Measurements from ENCODE around the gene NLRP3.

DNA sequence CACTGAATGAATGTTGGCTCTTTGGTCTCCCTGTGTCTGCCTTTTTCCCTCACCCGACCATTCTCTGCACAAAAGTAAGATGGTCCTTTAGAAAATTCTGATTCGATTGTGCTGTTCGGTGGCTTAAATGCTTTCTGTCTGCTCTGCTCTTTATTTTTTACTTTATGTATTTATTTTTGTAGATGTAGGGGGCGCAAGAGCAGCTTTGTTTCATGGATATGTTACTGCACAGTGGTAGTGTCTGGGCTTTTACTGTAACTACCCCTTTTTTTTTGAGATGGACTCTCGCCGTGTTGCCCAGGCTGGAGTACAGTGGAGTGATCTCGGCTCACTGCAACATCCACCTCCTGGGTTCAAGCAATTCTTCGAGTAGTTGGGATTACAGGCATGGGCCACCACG, 15.7 kb downstream of the NLRP3 start:
- no peak for TF ChIP-seq TAF1 (IDR thresholded peaks at IDR 0.05; ENCODE audit: low read depth)
- no peak for TF ChIP-seq EP300 (IDR thresholded peaks at IDR 0.05; ENCODE audit: borderline replicate concordance)
- no peak for TF ChIP-seq RAD21 (IDR thresholded peaks at IDR 0.05; ENCODE audit: low read depth)
- no peak for TF ChIP-seq TEAD4 (IDR thresholded peaks at IDR 0.05)
- TF ChIP-seq CEBPB (IDR thresholded peaks at IDR 0.05): no peak
- no peak for TF ChIP-seq FOXM1 (IDR thresholded peaks at IDR 0.05; ENCODE audit: borderline replicate concordance, low read depth)
- no peak for TF ChIP-seq NFIC (IDR thresholded peaks at IDR 0.05)
- TF ChIP-seq, protein P1, sequence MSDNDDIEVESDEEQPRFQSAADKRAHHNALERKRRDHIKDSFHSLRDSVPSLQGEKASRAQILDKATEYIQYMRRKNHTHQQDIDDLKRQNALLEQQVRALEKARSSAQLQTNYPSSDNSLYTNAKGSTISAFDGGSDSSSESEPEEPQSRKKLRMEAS (IDR thresholded peaks at IDR 0.05): no peak
- TF ChIP-seq EGR1 (IDR thresholded peaks at IDR 0.05): no peak
- no peak for TF ChIP-seq YY1 (IDR thresholded peaks at IDR 0.05; ENCODE audit: low read depth)
- TF ChIP-seq, protein P2, sequence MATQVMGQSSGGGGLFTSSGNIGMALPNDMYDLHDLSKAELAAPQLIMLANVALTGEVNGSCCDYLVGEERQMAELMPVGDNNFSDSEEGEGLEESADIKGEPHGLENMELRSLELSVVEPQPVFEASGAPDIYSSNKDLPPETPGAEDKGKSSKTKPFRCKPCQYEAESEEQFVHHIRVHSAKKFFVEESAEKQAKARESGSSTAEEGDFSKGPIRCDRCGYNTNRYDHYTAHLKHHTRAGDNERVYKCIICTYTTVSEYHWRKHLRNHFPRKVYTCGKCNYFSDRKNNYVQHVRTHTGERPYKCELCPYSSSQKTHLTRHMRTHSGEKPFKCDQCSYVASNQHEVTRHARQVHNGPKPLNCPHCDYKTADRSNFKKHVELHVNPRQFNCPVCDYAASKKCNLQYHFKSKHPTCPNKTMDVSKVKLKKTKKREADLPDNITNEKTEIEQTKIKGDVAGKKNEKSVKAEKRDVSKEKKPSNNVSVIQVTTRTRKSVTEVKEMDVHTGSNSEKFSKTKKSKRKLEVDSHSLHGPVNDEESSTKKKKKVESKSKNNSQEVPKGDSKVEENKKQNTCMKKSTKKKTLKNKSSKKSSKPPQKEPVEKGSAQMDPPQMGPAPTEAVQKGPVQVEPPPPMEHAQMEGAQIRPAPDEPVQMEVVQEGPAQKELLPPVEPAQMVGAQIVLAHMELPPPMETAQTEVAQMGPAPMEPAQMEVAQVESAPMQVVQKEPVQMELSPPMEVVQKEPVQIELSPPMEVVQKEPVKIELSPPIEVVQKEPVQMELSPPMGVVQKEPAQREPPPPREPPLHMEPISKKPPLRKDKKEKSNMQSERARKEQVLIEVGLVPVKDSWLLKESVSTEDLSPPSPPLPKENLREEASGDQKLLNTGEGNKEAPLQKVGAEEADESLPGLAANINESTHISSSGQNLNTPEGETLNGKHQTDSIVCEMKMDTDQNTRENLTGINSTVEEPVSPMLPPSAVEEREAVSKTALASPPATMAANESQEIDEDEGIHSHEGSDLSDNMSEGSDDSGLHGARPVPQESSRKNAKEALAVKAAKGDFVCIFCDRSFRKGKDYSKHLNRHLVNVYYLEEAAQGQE (IDR thresholded peaks at IDR 0.05; ENCODE audit: low read depth): no peak

Data from Ishikawa (cell line).